K562 (cell line): ENCODE results near the gene ABHD16A. TPM values are rescaled to one million over a fixed set of nuclear protein-coding genes. Genes with fewer than 3 reads are reported as not detected.

Experiments used
- BCL6 ChIP-seq: fragments of 250-450 bp; sonication (Bioruptor Pico); IDR thresholded peaks from 2 replicates; pipeline ENCODE4 v1.4.0; 2020
- BRD4 ChIP-seq: fragments of 200-600 bp; sonication (generic); IDR thresholded peaks from 2 replicates; pipeline ENCODE4 v1.6.1; 2017; ENCODE audit warnings: inconsistent platforms
- DIDO1 ChIP-seq: fragments of 450-650 bp; IDR thresholded peaks from 2 replicates; pipeline ENCODE4 v1.6.1; 2016; ENCODE audit warnings: low read depth, missing biosample characterization, missing genetic modification characterization
- EGR1 ChIP-seq: fragments of 450-650 bp; conservative IDR thresholded peaks from 2 replicates; pipeline ENCODE4 v1.6.1; 2017; ENCODE audit warnings: mild to moderate bottlenecking
- HEY1 ChIP-seq: fragments of 250-450 bp; sonication (Bioruptor Pico); IDR thresholded peaks from 2 replicates; pipeline ENCODE4 v1.5.0; 2020; ENCODE audit warnings: mild to moderate bottlenecking, moderate library complexity, borderline replicate concordance
- MCM5 ChIP-seq: fragments of 450-650 bp; IDR thresholded peaks from 2 replicates; pipeline ENCODE4 v1.6.1; 2016; ENCODE audit warnings: low read depth
- NFIC ChIP-seq: fragments of 450-650 bp; IDR thresholded peaks from 2 replicates; pipeline ENCODE4 v1.6.1; 2017; ENCODE audit warnings: mild to moderate bottlenecking, inconsistent platforms
- PHTF2 ChIP-seq: fragments of 250-450 bp; sonication (Bioruptor Pico); IDR thresholded peaks from 2 replicates; pipeline ENCODE4 v1.5.0; 2021; ENCODE audit warnings: mild to moderate bottlenecking
- RB1 ChIP-seq: fragments of 450-650 bp; IDR thresholded peaks from 2 replicates; pipeline ENCODE4 v1.6.1; 2017; ENCODE audit warnings: low read depth, mild to moderate bottlenecking
- RBBP5 ChIP-seq: fragments of 200-600 bp; sonication (generic); IDR thresholded peaks from 2 replicates; pipeline ENCODE4 v1.6.1; 2012; ENCODE audit warnings: borderline replicate concordance, mild to moderate bottlenecking, low read length, control low read depth, inconsistent platforms; ENCODE audit not compliant: insufficient read depth, poor library complexity, severe bottlenecking
- ZKSCAN1 ChIP-seq: fragments of 150-350 bp; IDR thresholded peaks from 2 replicates; pipeline ENCODE4 v1.6.1; 2016; ENCODE audit warnings: low read depth, low read length
- ZNF140 ChIP-seq: fragments of 250-450 bp; sonication (Bioruptor Pico); IDR thresholded peaks from 2 replicates; pipeline ENCODE4 v1.8.0; 2021; ENCODE audit warnings: moderate library complexity, mild to moderate bottlenecking, inconsistent platforms
- ZNF507 ChIP-seq: conservative IDR thresholded peaks from 2 replicates; pipeline ENCODE4 v1.6.1; 2017; ENCODE audit warnings: missing genetic modification characterization, missing compliant biosample characterization
- ZSCAN29 ChIP-seq: fragments of 450-650 bp; IDR thresholded peaks from 2 replicates; pipeline ENCODE4 v1.6.1; 2017
- polyA plus RNA-seq, 8 experiments: library from polyadenylated mRNA; depleted of rRNA in 4 of 8; stranded (reverse) in 5 of 8; unstranded in 3 of 8; fragments of >200 nt; fragmentation: Nextera tagmentation in 2 of 8; fragmentation: Illumina TruSeq in 1 of 8; extraction: Ambion mirVana in 2 of 8; extraction: Trizol in 1 of 8; gene quantifications; 2 replicates each; pipeline versions ENCODE4 v1.2.1 to v1.2.3, GENCODE V29; 2011 to 2014; ENCODE audit warnings: inconsistent platforms in 1 of 8, missing spikeins in 1 of 8
- total RNA-seq, 7 experiments: library from RNA; depleted of rRNA in 6 of 7; stranded (reverse); fragments of >200 nt in 6 of 7; fragmentation: Illumina TruSeq in 2 of 7; extraction: Trizol in 2 of 7; gene quantifications; 2 replicates each; pipeline versions ENCODE4 v1.2.1 to v1.2.3, GENCODE V29; 2011 to 2021; ENCODE audit warnings: low replicate concordance in 1 of 7
- TF ChIP-seq, protein P1 (sequence below): sonication (generic); formaldehyde crosslinking; IDR thresholded peaks from 2 replicates; pipeline ENCODE4 v1.8.1; 2023; ENCODE audit warnings: mild to moderate bottlenecking, missing genetic modification reagents
- TF ChIP-seq, protein P2 (sequence below): fragments of 250-450 bp; sonication (Bioruptor Pico); IDR thresholded peaks from 2 replicates; pipeline ENCODE4 v1.4.0; 2020; ENCODE audit warnings: borderline replicate concordance
- TF ChIP-seq, protein P3 (sequence below): fragments of 450-650 bp; conservative IDR thresholded peaks from 2 replicates; pipeline ENCODE4 v1.6.1; 2016; ENCODE audit warnings: missing genetic modification characterization, low read depth, mild to moderate bottlenecking, control low read depth, missing compliant biosample characterization
- TF ChIP-seq, protein P4 (sequence below): fragments of 200-800 bp; sonication (Bioruptor generic); IDR thresholded peaks from 2 replicates; pipeline ENCODE4 v1.6.1; 2016; ENCODE audit warnings: missing genetic modification characterization, missing compliant biosample characterization

ABHD16A gene
- total and polyA plus RNA-seq, 9 of the 15 experiments (the other 6 are each of a cell fraction or from before 2014, with no cell fraction given), result 25.8 to 120 (median 81.6) TPM

DNA sequence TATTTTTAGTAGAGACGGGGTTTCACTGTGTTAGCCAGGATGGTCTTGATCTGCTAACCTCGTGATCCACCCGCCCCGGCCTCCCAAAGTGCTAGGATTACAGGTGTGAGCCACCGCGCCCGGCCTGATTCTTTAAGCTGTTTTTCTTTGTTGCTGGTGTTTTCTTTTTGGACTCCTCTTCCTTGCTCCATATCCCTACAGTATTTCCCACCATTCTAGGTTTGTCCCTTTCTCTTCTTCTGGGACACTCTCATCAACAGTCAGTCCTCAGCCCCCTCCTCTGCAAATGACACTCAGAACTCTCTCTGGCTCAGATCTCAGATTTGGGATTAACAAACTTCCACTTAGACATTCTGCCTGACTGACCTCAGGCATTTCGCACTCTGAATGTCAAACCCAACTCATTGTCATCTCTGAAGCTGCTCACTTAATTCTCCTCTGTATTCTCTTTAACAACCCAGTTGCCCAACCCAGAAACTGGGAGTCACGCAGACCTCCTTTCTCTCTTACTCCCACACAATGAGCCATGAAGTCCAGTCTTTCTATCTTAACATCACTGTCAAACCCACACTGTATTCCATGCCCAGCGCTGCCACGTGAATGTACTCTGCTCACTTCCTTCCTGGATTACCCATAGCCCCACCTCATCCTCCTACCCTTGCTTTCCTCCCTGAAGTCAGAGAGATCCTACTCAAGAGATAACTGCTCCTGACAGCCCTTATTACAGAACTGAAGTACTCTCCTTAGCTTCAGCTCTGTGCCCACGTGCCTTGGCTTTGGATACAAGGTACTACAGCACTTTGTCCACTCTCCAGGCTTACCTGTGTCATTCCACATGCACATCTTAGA lies 22.6 kb upstream of the ABHD16A start (continued):
- TF ChIP-seq ZNF140 (no peak), EGR1 (peak; percentile 70), PHTF2 (peak; percentile 3; the same call in 1 of the 2 replicates), BCL6 (peak; percentile 80; the same call in 1 of the 2 replicates), ZSCAN29 (no peak), DIDO1 (tag) (no peak), HEY1 (CRISPR knock-in tag) (no peak), RBBP5 (peak; percentile 43), NFIC (no peak), ZKSCAN1 (no peak), MCM5 (no peak), BRD4 (no peak), RB1 (no peak), ZNF507 (tag) (no peak)
- TF ChIP-seq, protein P1, sequence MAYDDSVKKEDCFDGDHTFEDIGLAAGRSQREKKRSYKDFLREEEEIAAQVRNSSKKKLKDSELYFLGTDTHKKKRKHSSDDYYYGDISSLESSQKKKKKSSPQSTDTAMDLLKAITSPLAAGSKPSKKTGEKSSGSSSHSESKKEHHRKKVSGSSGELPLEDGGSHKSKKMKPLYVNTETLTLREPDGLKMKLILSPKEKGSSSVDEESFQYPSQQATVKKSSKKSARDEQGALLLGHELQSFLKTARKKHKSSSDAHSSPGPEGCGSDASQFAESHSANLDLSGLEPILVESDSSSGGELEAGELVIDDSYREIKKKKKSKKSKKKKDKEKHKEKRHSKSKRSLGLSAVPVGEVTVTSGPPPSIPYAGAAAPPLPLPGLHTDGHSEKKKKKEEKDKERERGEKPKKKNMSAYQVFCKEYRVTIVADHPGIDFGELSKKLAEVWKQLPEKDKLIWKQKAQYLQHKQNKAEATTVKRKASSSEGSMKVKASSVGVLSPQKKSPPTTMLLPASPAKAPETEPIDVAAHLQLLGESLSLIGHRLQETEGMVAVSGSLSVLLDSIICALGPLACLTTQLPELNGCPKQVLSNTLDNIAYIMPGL (CRISPR knock-in tag), result no peak; the same call in 1 of the 2 replicates
- TF ChIP-seq, protein P2, sequence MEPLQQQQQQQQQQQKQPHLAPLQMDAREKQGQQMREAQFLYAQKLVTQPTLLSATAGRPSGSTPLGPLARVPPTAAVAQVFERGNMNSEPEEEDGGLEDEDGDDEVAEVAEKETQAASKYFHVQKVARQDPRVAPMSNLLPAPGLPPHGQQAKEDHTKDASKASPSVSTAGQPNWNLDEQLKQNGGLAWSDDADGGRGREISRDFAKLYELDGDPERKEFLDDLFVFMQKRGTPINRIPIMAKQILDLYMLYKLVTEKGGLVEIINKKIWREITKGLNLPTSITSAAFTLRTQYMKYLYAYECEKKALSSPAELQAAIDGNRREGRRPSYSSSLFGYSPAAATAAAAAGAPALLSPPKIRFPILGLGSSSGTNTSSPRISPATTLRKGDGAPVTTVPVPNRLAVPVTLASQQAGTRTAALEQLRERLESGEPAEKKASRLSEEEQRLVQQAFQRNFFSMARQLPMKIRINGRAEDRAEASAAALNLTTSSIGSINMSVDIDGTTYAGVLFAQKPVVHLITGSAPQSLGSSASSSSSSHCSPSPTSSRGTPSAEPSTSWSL, result peak; percentile 95; the same call in 1 of the 2 replicates
- TF ChIP-seq, protein P3, sequence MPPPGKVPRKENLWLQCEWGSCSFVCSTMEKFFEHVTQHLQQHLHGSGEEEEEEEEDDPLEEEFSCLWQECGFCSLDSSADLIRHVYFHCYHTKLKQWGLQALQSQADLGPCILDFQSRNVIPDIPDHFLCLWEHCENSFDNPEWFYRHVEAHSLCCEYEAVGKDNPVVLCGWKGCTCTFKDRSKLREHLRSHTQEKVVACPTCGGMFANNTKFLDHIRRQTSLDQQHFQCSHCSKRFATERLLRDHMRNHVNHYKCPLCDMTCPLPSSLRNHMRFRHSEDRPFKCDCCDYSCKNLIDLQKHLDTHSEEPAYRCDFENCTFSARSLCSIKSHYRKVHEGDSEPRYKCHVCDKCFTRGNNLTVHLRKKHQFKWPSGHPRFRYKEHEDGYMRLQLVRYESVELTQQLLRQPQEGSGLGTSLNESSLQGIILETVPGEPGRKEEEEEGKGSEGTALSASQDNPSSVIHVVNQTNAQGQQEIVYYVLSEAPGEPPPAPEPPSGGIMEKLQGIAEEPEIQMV, result peak; percentile 50; the same call in 1 of the 2 replicates
- TF ChIP-seq, protein P4, sequence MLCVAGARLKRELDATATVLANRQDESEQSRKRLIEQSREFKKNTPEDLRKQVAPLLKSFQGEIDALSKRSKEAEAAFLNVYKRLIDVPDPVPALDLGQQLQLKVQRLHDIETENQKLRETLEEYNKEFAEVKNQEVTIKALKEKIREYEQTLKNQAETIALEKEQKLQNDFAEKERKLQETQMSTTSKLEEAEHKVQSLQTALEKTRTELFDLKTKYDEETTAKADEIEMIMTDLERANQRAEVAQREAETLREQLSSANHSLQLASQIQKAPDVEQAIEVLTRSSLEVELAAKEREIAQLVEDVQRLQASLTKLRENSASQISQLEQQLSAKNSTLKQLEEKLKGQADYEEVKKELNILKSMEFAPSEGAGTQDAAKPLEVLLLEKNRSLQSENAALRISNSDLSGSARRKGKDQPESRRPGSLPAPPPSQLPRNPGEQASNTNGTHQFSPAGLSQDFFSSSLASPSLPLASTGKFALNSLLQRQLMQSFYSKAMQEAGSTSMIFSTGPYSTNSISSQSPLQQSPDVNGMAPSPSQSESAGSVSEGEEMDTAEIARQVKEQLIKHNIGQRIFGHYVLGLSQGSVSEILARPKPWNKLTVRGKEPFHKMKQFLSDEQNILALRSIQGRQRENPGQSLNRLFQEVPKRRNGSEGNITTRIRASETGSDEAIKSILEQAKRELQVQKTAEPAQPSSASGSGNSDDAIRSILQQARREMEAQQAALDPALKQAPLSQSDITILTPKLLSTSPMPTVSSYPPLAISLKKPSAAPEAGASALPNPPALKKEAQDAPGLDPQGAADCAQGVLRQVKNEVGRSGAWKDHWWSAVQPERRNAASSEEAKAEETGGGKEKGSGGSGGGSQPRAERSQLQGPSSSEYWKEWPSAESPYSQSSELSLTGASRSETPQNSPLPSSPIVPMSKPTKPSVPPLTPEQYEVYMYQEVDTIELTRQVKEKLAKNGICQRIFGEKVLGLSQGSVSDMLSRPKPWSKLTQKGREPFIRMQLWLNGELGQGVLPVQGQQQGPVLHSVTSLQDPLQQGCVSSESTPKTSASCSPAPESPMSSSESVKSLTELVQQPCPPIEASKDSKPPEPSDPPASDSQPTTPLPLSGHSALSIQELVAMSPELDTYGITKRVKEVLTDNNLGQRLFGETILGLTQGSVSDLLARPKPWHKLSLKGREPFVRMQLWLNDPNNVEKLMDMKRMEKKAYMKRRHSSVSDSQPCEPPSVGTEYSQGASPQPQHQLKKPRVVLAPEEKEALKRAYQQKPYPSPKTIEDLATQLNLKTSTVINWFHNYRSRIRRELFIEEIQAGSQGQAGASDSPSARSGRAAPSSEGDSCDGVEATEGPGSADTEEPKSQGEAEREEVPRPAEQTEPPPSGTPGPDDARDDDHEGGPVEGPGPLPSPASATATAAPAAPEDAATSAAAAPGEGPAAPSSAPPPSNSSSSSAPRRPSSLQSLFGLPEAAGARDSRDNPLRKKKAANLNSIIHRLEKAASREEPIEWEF (CRISPR knock-in tag), result no peak
